Progenitor cell of endocrine pancreas (in vitro differentiated cells): ENCODE results near the gene PIGR. TPM values are rescaled to one million over a fixed set of nuclear protein-coding genes. Genes with fewer than 3 reads are reported as not detected.
"Not testable (repeated sequence)": the region's sequence is repeated elsewhere in the genome, so short reads cannot be mapped to it uniquely, and the experiment has no call there.

Source experiments
- DNase-seq: peaks from one replicate; pipeline ENCODE4 v3.0.0; 2021; ENCODE audit warnings: low spot score; ENCODE audit not compliant: unreplicated experiment
- H3K27ac Mint-ChIP-seq: 2 replicates; pipeline ENCODE4 v1.8.0; 2021; ENCODE audit warnings: mild to moderate bottlenecking, moderate library complexity, mixed read lengths
- H3K27me3 Mint-ChIP-seq: 2 replicates; pipeline ENCODE4 v1.8.0; 2021; ENCODE audit warnings: mixed read lengths
- H3K36me3 Mint-ChIP-seq: 2 replicates; pipeline ENCODE4 v1.8.0; 2022; ENCODE audit warnings: mixed read lengths; ENCODE audit not compliant: insufficient read depth
- H3K4me1 Mint-ChIP-seq: 2 replicates; pipeline ENCODE4 v1.8.0; 2021; ENCODE audit warnings: low read depth, mixed read lengths
- H3K4me3 Mint-ChIP-seq: 2 replicates; pipeline ENCODE4 v1.8.0; 2021; ENCODE audit warnings: low read depth, mild to moderate bottlenecking, moderate library complexity, mixed read lengths
- H3K9me3 Mint-ChIP-seq: 2 replicates; pipeline ENCODE4 v1.8.0; 2021; ENCODE audit warnings: low read depth, mixed read lengths
- total RNA-seq: library from RNA; stranded (reverse); gene quantifications from 2 replicates; pipeline ENCODE4 v1.2.1, GENCODE V29; 2021
- TF ChIP-seq, protein P1 (sequence below): fragments of 200-600 bp; sonication (generic); IDR thresholded peaks from one replicate; pipeline ENCODE4 v1.5.0; 2021; ENCODE audit warnings: antibody characterized with exemption, mild to moderate bottlenecking; ENCODE audit not compliant: unreplicated experiment

PIGR gene
- total RNA-seq, 1 donor from 2014 or later, result not detected

DNA sequence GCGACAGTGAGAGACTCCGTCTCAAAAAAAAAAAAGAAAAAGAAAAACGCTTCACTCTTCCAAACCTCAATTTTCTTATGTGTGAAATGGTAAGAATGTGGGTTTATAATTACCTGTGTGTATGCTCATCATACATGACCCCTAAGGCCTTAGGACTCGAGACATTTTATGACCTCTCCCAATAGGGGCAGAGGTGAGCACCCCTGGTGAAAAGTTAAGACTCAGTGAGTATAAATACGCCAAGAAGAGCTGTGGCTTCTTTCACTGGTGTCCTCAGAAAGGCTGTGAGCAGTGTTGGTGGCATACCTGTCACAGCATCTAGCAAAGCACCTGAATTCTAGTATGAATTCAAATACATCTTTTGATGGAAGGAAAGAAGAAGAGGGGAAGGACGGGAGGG is 16.7 kb downstream of the PIGR start:
- Mint-ChIP-seq H3K27me3 (no peaks in the 10 kb centered on the region), H3K4me3 (no peak overlapping the region), H3K36me3 (no peaks in the 10 kb centered on the region), H3K27ac (no peak overlapping the region), H3K4me1 (no peaks in the 10 kb centered on the region), H3K9me3 (no peaks in the 10 kb centered on the region)
- TF ChIP-seq, protein P1, sequence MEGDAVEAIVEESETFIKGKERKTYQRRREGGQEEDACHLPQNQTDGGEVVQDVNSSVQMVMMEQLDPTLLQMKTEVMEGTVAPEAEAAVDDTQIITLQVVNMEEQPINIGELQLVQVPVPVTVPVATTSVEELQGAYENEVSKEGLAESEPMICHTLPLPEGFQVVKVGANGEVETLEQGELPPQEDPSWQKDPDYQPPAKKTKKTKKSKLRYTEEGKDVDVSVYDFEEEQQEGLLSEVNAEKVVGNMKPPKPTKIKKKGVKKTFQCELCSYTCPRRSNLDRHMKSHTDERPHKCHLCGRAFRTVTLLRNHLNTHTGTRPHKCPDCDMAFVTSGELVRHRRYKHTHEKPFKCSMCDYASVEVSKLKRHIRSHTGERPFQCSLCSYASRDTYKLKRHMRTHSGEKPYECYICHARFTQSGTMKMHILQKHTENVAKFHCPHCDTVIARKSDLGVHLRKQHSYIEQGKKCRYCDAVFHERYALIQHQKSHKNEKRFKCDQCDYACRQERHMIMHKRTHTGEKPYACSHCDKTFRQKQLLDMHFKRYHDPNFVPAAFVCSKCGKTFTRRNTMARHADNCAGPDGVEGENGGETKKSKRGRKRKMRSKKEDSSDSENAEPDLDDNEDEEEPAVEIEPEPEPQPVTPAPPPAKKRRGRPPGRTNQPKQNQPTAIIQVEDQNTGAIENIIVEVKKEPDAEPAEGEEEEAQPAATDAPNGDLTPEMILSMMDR, result no peak
- DNase-seq, result no peak

DNA sequence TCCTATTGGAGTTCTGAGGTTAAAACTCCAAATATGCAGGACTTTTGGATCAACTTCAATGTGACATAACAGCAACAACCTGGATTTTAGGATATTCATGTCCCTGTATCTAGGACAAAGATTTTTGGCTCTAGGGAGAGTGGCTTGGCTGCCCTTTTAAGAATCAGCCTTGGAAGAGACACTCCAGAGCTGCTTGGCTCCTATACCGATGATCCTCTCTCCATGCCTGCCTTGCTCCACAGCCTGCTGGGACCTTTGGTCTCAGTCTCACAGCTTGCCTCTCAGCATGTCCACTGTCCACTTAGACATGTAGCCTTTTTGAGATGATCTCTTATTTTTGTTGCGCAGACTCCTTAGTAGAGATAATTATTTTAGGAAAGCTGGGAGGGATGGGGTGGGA is 20.0 kb downstream of the PIGR start:
- Mint-ChIP-seq H3K9me3 (no peaks in the 10 kb centered on the region), H3K4me1 (no peaks in the 10 kb centered on the region), H3K27me3 (no peaks in the 10 kb centered on the region), H3K36me3 (no peaks in the 10 kb centered on the region), H3K27ac (no peak overlapping the region), H3K4me3 (no peak overlapping the region)
- DNase-seq, result no peak
- TF ChIP-seq, protein P1, result no peak

DNA sequence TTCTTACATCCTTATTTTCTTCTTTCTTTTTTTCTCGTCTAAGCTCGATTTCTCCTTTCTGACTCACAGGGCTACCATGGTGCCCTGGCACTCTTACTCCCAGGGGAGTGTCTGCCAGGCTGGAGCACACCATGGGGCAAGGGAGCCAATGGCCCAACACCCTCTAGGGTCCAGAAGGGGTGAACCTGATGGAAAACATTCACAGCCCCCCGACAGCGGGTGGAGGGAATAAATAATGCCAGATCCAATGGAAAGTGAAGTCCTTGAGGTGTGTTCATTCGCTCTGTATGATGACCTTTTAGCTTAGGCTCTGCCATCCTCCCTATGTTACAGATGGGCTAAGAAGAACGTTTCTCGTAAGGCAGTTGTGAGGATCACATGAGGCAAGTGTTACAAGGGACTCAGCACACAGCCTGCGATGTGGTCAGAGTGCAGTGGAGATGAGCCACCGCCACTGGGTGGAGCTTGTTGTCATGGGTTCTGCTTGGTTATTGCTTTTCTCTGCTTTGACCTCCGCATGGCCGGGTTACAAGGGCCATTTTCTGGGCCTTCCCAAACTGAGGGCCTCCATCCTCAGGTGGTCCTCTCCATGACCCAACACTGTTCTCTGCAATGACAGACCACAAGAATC is 21.0 kb downstream of the PIGR start:
- Mint-ChIP-seq H3K36me3 (no peaks in the 10 kb centered on the region), H3K9me3 (no peaks in the 10 kb centered on the region), H3K4me1 (no peaks in the 10 kb centered on the region), H3K4me3 (no peak overlapping the region), H3K27me3 (no peaks in the 10 kb centered on the region), H3K27ac (no peak overlapping the region)
- TF ChIP-seq, protein P1, result no peak
- DNase-seq, result no peak

DNA sequence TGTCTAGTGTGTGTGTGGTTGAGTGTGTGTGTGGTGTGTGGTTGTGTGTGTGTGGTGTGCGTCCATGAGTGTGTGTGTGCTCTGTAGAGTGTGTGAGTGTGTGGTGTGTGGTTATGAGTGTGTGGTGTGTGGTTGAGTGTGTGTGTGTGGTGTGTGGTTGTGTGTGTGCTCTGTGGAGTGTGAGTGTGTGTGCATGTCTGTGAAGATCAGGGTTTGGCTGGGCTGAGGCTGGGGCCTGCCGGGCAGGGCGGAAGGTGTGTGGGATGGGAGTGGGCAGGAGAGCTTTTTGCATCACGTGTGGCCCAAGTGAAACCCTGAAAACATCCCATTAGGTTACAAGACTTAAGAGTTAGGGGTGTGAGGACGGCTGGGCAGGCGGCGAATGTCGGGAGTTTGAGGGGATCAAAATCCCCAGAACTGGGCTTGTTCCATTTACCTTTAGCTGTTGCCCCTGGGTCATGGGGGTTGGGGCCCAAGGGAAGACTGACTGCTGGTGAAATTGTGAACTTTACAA is 21.6 kb downstream of the PIGR start:
- no peaks in the 10 kb centered on the region for H3K9me3 Mint-ChIP-seq
- H3K27ac Mint-ChIP-seq, result no peak overlapping the region
- H3K4me3 Mint-ChIP-seq, result no peak overlapping the region
- no peak for DNase-seq
- TF ChIP-seq, protein P1, result no peak
- no peaks in the 10 kb centered on the region for H3K4me1 Mint-ChIP-seq
- no peaks in the 10 kb centered on the region for H3K36me3 Mint-ChIP-seq
- H3K27me3 Mint-ChIP-seq, result no peaks in the 10 kb centered on the region

DNA sequence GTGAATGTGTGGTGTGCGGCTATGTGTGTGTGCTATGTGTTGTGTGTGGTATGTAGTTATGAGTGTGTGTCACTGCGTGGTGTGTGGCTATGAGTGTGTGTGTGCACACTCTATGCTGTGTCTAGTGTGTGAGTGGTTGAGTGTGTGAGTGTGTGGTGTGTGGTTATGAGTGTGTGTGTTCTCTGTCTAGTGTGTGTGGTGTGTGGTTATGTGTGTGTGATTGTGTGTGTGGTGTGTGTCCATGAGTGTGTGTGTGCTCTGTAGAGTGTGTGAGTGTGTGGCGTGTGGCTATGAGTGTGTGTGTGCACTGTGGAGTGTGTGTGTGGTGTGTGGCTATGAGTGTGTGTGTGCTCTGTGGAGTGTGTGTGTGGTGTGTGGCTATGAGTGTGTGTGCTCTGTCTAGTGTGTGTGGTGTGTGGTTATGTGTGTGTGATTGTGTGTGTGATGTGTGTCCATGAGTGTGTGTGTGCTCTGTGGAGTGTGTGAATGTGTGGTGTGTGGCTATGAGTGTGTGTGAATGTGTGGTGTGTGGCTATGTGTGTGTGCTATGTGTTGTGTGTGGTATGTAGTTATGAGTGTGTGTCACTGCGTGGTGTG is 22.2 kb downstream of the PIGR start:
- H3K4me3 Mint-ChIP-seq, H3K27me3 Mint-ChIP-seq, H3K9me3 Mint-ChIP-seq, H3K27ac Mint-ChIP-seq, H3K36me3 Mint-ChIP-seq, H3K4me1 Mint-ChIP-seq, DNase-seq: not testable (repeated sequence)
